ENCODE measurements around the gene ELANE. TPM values are rescaled to one million over a fixed set of nuclear protein-coding genes. Genes with fewer than 3 reads are reported as not detected.

The ELANE gene
- total RNA-seq, 1 experiment from 2014 or later, result not detected

DNA sequence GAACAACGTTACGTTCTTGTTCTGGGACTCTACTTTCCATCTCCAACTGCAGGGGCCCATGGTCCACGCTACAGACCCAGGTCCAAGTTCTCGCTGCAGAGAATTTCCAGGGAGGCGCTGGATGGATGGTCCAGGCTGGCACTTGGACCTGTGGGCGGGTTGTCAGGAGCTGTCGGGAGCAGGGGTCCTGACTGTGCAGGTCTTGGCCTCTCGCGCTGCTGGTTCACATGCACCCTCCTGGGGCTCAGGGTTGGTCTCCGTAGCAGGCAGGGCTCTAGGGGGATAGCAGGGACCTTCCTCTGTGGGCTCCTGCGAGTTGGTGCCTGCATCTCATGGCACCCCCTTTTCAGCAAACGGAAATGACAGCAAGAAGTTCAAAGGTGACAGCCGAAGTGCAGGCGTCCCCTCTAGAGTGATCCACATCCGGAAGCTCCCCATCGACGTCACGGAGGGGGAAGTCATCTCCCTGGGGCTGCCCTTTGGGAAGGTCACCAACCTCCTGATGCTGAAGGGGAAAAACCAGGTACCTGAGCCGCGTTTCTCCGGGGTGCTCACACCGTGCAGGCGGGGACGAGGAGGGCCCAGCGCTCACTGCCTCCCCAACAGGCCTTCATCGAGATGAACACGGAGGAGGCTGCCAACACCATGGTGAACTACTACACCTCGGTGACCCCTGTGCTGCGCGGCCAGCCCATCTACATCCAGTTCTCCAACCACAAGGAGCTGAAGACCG lies 48.3 kb upstream of the ELANE start:
- no peak overlapping the region for H3K27ac Mint-ChIP-seq (ENCODE audit: unreplicated experiment)
- intact Hi-C loops (cut with micrococcal nuclease; ENCODE audit: unreplicated experiment), result no loop called here
- Histone ChIP-seq H3K36me3 (ENCODE audit: control insufficient read depth, insufficient read depth, low read length) (peaks cover 20% of the 10 kb centered on the region), H3K4me1 (peaks cover 32% of the 10 kb centered on the region), H3K27me3 (replicated peaks; ENCODE audit: control insufficient read depth, insufficient read depth, low read length) (no peaks in the 10 kb centered on the region), H3K4me3 (ENCODE audit: low read depth, low read length) (no peak overlapping the region), H3K9me3 (no peaks in the 10 kb centered on the region)
- BruUV-seq (replicated peaks), result no TSS peak
- H3K4me1 Mint-ChIP-seq (ENCODE audit: low read depth, unreplicated experiment), result peaks cover 17% of the 10 kb centered on the region
- H3K9me3 Mint-ChIP-seq (ENCODE audit: unreplicated experiment), result no peaks in the 10 kb centered on the region
- no peak for DNase-seq
- peaks cover 97% of the 10 kb centered on the region for H3K36me3 Mint-ChIP-seq (ENCODE audit: insufficient read depth, unreplicated experiment)
- no peaks in the 10 kb centered on the region for H3K27me3 Mint-ChIP-seq (ENCODE audit: insufficient read depth, unreplicated experiment)
- ChIA-PET POLR2A (no interaction called here), CTCF (no interaction called here)
- TF ChIP-seq, protein P1, sequence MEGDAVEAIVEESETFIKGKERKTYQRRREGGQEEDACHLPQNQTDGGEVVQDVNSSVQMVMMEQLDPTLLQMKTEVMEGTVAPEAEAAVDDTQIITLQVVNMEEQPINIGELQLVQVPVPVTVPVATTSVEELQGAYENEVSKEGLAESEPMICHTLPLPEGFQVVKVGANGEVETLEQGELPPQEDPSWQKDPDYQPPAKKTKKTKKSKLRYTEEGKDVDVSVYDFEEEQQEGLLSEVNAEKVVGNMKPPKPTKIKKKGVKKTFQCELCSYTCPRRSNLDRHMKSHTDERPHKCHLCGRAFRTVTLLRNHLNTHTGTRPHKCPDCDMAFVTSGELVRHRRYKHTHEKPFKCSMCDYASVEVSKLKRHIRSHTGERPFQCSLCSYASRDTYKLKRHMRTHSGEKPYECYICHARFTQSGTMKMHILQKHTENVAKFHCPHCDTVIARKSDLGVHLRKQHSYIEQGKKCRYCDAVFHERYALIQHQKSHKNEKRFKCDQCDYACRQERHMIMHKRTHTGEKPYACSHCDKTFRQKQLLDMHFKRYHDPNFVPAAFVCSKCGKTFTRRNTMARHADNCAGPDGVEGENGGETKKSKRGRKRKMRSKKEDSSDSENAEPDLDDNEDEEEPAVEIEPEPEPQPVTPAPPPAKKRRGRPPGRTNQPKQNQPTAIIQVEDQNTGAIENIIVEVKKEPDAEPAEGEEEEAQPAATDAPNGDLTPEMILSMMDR (IDR thresholded peaks at IDR 0.05; ENCODE audit: insufficient read depth in 1 of 2, low read depth in 1 of 2, low read length in 1 of 2, severe bottlenecking in 1 of 2, unreplicated experiment in 1 of 2), result no peak
- no peak overlapping the region for H3K4me3 Mint-ChIP-seq (ENCODE audit: unreplicated experiment)

- BruUV-seq (replicated peaks), result no TSS peak
- peaks cover 97% of the 10 kb centered on the region for H3K36me3 Mint-ChIP-seq (ENCODE audit: insufficient read depth, unreplicated experiment)
- CTCF ChIA-PET, result no interaction called here
Measured at GRCh38 chr19:804419-805165, 47.5 kb upstream of the ELANE start.

DNA sequence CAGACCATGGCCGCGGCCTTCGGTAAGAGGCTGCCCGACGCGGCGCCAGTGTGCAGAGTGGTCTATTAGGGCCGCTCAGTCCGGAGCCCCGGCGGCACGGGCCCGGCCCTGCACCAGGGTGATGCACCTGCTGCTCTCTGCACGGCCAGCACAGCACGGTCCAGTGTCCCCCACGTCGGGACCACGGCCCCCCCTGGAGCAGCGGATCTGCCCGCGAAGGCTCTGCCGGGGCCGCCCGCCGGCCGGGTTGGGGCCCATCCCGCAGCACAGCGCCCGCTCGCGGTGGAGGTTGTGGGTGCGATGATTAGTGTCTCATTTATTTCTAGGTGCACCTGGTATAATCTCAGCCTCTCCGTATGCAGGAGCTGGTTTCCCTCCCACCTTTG lies 46.9 kb upstream of the ELANE start:
- H3K36me3 ChIP-seq (ENCODE audit: control insufficient read depth, insufficient read depth, low read length), result peaks cover 18% of the 10 kb centered on the region
- TF ChIP-seq, protein P1 (IDR thresholded peaks at IDR 0.05; ENCODE audit: insufficient read depth in 1 of 2, low read depth in 1 of 2, low read length in 1 of 2, severe bottlenecking in 1 of 2, unreplicated experiment in 1 of 2), result no peak
- Mint-ChIP-seq H3K36me3 (ENCODE audit: insufficient read depth, unreplicated experiment) (peaks cover 97% of the 10 kb centered on the region), H3K4me3 (ENCODE audit: unreplicated experiment) (no peak overlapping the region), H3K4me1 (ENCODE audit: low read depth, unreplicated experiment) (peaks cover 7% of the 10 kb centered on the region), H3K27me3 (ENCODE audit: insufficient read depth, unreplicated experiment) (no peaks in the 10 kb centered on the region), H3K9me3 (ENCODE audit: unreplicated experiment) (no peaks in the 10 kb centered on the region), H3K27ac (ENCODE audit: unreplicated experiment) (no peak overlapping the region)
- intact Hi-C loops (cut with micrococcal nuclease; ENCODE audit: unreplicated experiment), result no loop called here
- CTCF ChIA-PET, result no interaction called here
- H3K4me3 ChIP-seq (ENCODE audit: low read depth, low read length), result no peak overlapping the region
- no peaks in the 10 kb centered on the region for H3K9me3 ChIP-seq
- BruUV-seq (replicated peaks), result no TSS peak
- H3K27me3 ChIP-seq (replicated peaks; ENCODE audit: control insufficient read depth, insufficient read depth, low read length), result no peaks in the 10 kb centered on the region
- POLR2A ChIA-PET, result no interaction called here
- peaks cover 18% of the 10 kb centered on the region for H3K4me1 ChIP-seq
- no peak for DNase-seq

More at GRCh38 chr19:804419-805165, 47.5 kb upstream of the ELANE start:
- H3K4me1 ChIP-seq, result peaks cover 24% of the 10 kb centered on the region
- H3K9me3 ChIP-seq, result no peaks in the 10 kb centered on the region
- intact Hi-C loops (cut with micrococcal nuclease; ENCODE audit: unreplicated experiment), result no loop called here
- DNase-seq, result no peak
- no peaks in the 10 kb centered on the region for H3K27me3 ChIP-seq (replicated peaks; ENCODE audit: control insufficient read depth, insufficient read depth, low read length)
- no peaks in the 10 kb centered on the region for H3K9me3 Mint-ChIP-seq (ENCODE audit: unreplicated experiment)
- H3K4me3 Mint-ChIP-seq (ENCODE audit: unreplicated experiment), result no peak overlapping the region
- POLR2A ChIA-PET, result no interaction called here
- no peaks in the 10 kb centered on the region for H3K27me3 Mint-ChIP-seq (ENCODE audit: insufficient read depth, unreplicated experiment)
- TF ChIP-seq, protein P1 (IDR thresholded peaks at IDR 0.05; ENCODE audit: insufficient read depth in 1 of 2, low read depth in 1 of 2, low read length in 1 of 2, severe bottlenecking in 1 of 2, unreplicated experiment in 1 of 2), result no peak
- no peak overlapping the region for H3K27ac Mint-ChIP-seq (ENCODE audit: unreplicated experiment)
- H3K36me3 ChIP-seq (ENCODE audit: control insufficient read depth, insufficient read depth, low read length), result peaks cover 16% of the 10 kb centered on the region
- peaks cover 13% of the 10 kb centered on the region for H3K4me1 Mint-ChIP-seq (ENCODE audit: low read depth, unreplicated experiment)
- no peak overlapping the region for H3K4me3 ChIP-seq (ENCODE audit: low read depth, low read length)

Measured in Caco-2 (cell line).